ENCODE results near the gene COPS2.

The COPS2 gene

DNA sequence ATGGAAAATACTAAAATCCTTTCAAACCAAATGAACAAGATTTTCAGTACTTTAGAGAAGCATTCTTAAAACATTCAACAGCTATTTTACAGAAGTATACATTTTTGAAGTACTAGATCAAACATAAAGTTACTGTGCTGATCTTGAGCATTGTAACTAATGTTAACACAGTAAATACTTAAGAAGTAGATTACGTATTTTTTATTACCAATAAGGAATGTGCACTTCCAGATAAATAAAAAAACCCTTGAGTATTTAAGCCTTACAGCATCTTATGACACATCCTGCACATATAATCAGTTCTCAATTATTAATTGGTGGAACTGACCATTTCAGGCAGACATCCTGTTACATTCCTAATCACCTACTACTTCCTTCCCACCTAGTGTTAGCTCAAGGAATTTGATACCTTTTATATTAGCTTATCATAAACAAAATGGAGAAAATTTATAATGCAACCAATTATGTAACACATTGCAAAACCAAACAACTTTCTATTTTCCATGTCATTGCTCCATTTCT, 32.8 kb downstream of the COPS2 start:
- DNase-seq, result no peak
- Histone ChIP-seq H3K9me3 (ENCODE audit: severe bottlenecking) (no peaks in the 10 kb centered on the region), H3K27me3 (ENCODE audit: insufficient read depth, low read depth, severe bottlenecking) (no peaks in the 10 kb centered on the region), H3K27ac (no peak overlapping the region), H3K4me3 (ENCODE audit: low read depth, low read length) (no peak overlapping the region), H3K36me3 (peaks cover 17% of the 10 kb centered on the region)
- TF ChIP-seq, protein P1, sequence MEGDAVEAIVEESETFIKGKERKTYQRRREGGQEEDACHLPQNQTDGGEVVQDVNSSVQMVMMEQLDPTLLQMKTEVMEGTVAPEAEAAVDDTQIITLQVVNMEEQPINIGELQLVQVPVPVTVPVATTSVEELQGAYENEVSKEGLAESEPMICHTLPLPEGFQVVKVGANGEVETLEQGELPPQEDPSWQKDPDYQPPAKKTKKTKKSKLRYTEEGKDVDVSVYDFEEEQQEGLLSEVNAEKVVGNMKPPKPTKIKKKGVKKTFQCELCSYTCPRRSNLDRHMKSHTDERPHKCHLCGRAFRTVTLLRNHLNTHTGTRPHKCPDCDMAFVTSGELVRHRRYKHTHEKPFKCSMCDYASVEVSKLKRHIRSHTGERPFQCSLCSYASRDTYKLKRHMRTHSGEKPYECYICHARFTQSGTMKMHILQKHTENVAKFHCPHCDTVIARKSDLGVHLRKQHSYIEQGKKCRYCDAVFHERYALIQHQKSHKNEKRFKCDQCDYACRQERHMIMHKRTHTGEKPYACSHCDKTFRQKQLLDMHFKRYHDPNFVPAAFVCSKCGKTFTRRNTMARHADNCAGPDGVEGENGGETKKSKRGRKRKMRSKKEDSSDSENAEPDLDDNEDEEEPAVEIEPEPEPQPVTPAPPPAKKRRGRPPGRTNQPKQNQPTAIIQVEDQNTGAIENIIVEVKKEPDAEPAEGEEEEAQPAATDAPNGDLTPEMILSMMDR (IDR thresholded peaks at IDR 0.05; ENCODE audit: low read depth, low read length), result no peak

DNA sequence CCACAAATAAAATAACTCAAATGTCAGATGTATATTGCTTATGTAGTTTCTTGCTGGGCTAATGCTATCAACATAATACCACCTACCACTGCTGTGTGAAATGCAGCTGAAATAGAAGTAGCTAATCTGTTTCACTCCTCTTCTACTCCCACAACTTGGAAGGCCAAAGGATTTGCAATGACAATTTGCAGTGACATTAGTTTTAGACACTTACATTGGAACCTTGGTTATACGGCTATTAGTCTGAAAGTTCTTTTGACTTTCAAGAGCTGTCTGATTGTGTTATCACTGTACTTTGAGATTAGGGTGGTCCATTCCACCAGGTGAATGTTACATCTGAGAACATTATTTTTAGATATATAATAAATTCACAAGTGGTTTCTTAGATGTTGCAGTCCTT, 33.5 kb downstream of the COPS2 start:
- peaks cover 10% of the 10 kb centered on the region for H3K36me3 ChIP-seq
- TF ChIP-seq, protein P1 (IDR thresholded peaks at IDR 0.05; ENCODE audit: low read depth, low read length), result no peak
- no peak overlapping the region for H3K27ac ChIP-seq
- H3K27me3 ChIP-seq (ENCODE audit: insufficient read depth, low read depth, severe bottlenecking), result no peaks in the 10 kb centered on the region
- H3K9me3 ChIP-seq (ENCODE audit: severe bottlenecking), result no peaks in the 10 kb centered on the region
- DNase-seq, result no peak
- H3K4me3 ChIP-seq (ENCODE audit: low read depth, low read length), result no peak overlapping the region

DNA sequence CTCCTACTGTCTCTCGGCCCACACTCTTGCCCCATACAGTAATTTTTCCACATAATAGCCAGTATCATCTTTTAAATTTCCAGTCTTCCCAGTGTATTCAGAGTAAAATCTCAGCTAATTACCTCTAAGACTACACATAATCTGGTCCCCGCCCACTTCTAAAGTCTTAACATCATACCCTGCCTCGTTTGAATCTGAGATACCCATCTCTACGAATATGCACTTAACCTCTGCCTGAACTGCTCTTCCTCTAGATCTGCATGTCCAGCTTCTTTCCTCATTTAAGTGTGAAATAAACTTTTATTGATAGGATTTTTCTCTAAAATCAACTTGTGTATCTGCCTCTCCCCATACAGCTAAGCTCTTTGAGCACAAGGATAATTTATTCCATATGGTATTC, 34.6 kb downstream of the COPS2 start:
- no peak for DNase-seq
- H3K36me3 ChIP-seq, result peaks cover 5% of the 10 kb centered on the region; the same call in 1 of the 2 replicates

DNA sequence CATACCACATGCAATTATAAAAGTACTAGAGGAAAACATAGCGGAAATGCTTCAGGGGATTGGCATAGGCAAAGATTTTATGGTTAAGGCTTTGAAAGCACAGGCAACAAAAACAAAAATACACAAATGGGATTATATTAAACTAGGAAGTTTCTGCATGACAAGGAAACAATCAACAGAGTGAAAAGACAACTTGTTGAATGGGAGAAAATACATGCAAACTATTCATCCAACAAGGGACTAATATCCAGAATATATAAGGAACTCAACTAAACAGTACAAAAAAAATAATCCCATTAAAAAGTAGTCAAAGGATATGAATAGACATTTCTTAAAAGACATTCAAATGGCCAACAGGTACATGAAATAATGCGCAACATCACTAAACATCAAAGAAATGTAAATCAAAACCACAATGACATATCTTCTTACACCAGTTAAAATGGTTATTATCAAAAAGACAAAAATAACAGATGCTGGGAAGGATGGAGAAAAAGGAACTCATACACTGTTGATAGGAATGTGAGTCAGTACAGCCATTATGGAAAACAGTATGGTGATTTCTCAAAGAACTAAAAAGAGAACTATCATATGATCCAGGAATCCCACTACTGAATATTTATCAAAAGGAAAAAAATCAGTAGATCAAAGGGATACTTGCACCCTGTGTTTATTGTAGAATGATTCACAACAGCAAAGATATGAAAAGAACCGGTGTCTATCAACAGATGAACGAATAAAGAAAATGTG, 39.1 kb downstream of the COPS2 start:
- H3K36me3 ChIP-seq, result no peaks in the 10 kb centered on the region; the same call in 1 of the 2 replicates
- no peak for DNase-seq
- no peaks in the 10 kb centered on the region for H3K27me3 ChIP-seq (ENCODE audit: insufficient read depth, low read depth, severe bottlenecking)
- TF ChIP-seq, protein P1 (IDR thresholded peaks at IDR 0.05; ENCODE audit: low read depth, low read length), result no peak
- no peak overlapping the region for H3K4me3 ChIP-seq (ENCODE audit: low read depth, low read length)
- H3K9me3 ChIP-seq (ENCODE audit: severe bottlenecking), result no peaks in the 10 kb centered on the region
- H3K27ac ChIP-seq, result no peak overlapping the region

More for the DNA sequence above, 34.6 kb downstream of the COPS2 start:
- H3K27ac ChIP-seq, result no peak overlapping the region
- H3K9me3 ChIP-seq (ENCODE audit: severe bottlenecking), result no peaks in the 10 kb centered on the region
- no peaks in the 10 kb centered on the region for H3K27me3 ChIP-seq (ENCODE audit: insufficient read depth, low read depth, severe bottlenecking)
- H3K4me3 ChIP-seq (ENCODE audit: low read depth, low read length), result no peak overlapping the region
- TF ChIP-seq, protein P1 (IDR thresholded peaks at IDR 0.05; ENCODE audit: low read depth, low read length), result no peak

DNA sequence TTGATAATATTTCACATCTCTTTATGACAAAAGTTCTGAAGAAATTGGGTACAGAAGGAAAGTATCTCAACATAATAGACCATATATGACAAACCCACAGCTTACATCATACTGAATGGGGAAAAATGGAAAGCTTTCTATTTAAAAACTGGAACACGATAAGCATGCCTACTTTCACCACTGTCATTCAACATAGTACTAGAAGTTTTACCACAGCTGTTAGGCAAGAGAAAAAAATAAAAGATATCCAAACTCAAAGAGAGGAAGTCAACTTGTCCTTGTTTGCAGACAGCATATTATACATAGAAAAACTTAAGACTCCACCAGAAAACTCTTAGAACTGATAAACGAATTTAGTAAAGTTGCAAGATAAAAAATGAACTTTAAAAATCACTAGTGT, 40.3 kb downstream of the COPS2 start:
- TF ChIP-seq, protein P1 (IDR thresholded peaks at IDR 0.05; ENCODE audit: low read depth, low read length), result no peak
- H3K27me3 ChIP-seq (ENCODE audit: insufficient read depth, low read depth, severe bottlenecking), result no peaks in the 10 kb centered on the region
- no peaks in the 10 kb centered on the region for H3K9me3 ChIP-seq (ENCODE audit: severe bottlenecking)
- H3K4me3 ChIP-seq (ENCODE audit: low read depth, low read length), result no peak overlapping the region
- DNase-seq, result no peak
- no peaks in the 10 kb centered on the region; the same call in 1 of the 2 replicates for H3K36me3 ChIP-seq
- H3K27ac ChIP-seq, result no peak overlapping the region

Measured in WERI-Rb-1 (cell line).